ENCODE results near the gene DLX5.

- TF ChIP-seq CTCF (conservative IDR thresholded peaks at IDR 0.05 in 1 of 2, IDR thresholded peaks at IDR 0.05 in 1 of 2; ENCODE audit: extremely low read depth in 1 of 2, insufficient read depth in 1 of 2, low read depth in 1 of 2, low read length in 2 of 2) (no peak), EZH2 (IDR thresholded peaks at IDR 0.05; ENCODE audit: borderline replicate concordance, low read length) (no peak)
Observed at GRCh38 chr7:96992192-96993005, 32.2 kb downstream of the DLX5 start.
